Panc1 (cell line): Measurements from ENCODE around the gene KDR. TPM values are rescaled to one million over a fixed set of nuclear protein-coding genes. Genes with fewer than 3 reads are reported as not detected.

Experiments used
- ATAC-seq: fragments of 200-7000 bp; cut with Tn5 transposase; 2 replicates; pipeline ENCODE4 v1.9.1; 2020; ENCODE audit warnings: mild to moderate bottlenecking, moderate library complexity
- BruUV-seq: library from RNA; stranded (reverse); fragments of 400-500 nt; replicated peaks from 2 replicates; lab custom pipeline; 2021; lab: Mats Ljungman, UMichigan
- CTCF ChIA-PET: fragments of 300-600 bp; sonication (Branson Sonifier 250); formaldehyde crosslinking; loops from one replicate; lab custom pipeline; 2022; ENCODE audit warnings: antibody characterized with exemption; lab: Charles Lee
- POLR2A ChIA-PET: fragments of 300-600 bp; sonication (Branson Sonifier 250); formaldehyde crosslinking; loops from one replicate; lab custom pipeline; 2022; ENCODE audit warnings: antibody characterized with exemption; lab: Charles Lee
- DNase-seq: peaks from one replicate; pipeline ENCODE4 v3.0.0-alpha.2; 2010; ENCODE audit warnings: low read depth, low spot score
- H3K27ac ChIP-seq: 2 replicates; pipeline ENCODE4 v1.5.1; 2011; ENCODE audit warnings: mild to moderate bottlenecking, low read length, inconsistent platforms
- H3K27me3 ChIP-seq: fragments of 200-500 bp; sonication (Bioruptor generic); 2 replicates; pipeline ENCODE4 v1.6.0; 2014; ENCODE audit warnings: low read length, inconsistent platforms; ENCODE audit not compliant: control insufficient read depth, insufficient read depth
- H3K36me3 ChIP-seq: fragments of 200-500 bp; sonication (Bioruptor generic); 2 replicates; pipeline ENCODE4 v1.5.1; 2014; ENCODE audit warnings: inconsistent platforms, mild to moderate bottlenecking, low read length, moderate library complexity; ENCODE audit not compliant: control insufficient read depth, insufficient read depth
- H3K4me1 ChIP-seq: 2 replicates; pipeline ENCODE4 v1.5.1; 2011; ENCODE audit warnings: inconsistent platforms, mild to moderate bottlenecking, low read length, moderate library complexity; ENCODE audit not compliant: control insufficient read depth, insufficient read depth
- H3K4me3 ChIP-seq, 2 experiments: 2 replicates each; pipeline ENCODE4 v1.5.1; 2011 to 2012; ENCODE audit warnings: low read depth in 2 of 2, low read length in 2 of 2, mild to moderate bottlenecking in 2 of 2, inconsistent platforms in 1 of 2, moderate library complexity in 1 of 2
- H3K9me3 ChIP-seq: fragments of 200-500 bp; sonication (Bioruptor generic); 2 replicates; pipeline ENCODE4 v1.5.1; 2014; ENCODE audit warnings: low read depth, mild to moderate bottlenecking, inconsistent platforms, low read length, moderate library complexity; ENCODE audit not compliant: control insufficient read depth, insufficient read depth
- CTCF ChIP-seq: fragments of 450-650 bp; IDR thresholded peaks from 2 replicates; pipeline ENCODE4 v1.5.1; 2017; ENCODE audit warnings: mild to moderate bottlenecking
- POLR2AphosphoS5 ChIP-seq: IDR thresholded peaks from 2 replicates; pipeline ENCODE4 v1.6.1; 2012; ENCODE audit warnings: mild to moderate bottlenecking, low read depth, low read length, moderate library complexity
- SIN3A ChIP-seq: IDR thresholded peaks from 2 replicates; pipeline ENCODE4 v1.6.1; 2012; ENCODE audit warnings: low read depth, mild to moderate bottlenecking, low read length, moderate library complexity, borderline replicate concordance; ENCODE audit not compliant: insufficient read depth
- TCF7L2 ChIP-seq: IDR thresholded peaks from 2 replicates; pipeline ENCODE4 v1.6.1; 2011; ENCODE audit warnings: mild to moderate bottlenecking, low read depth, low read length, inconsistent platforms
- in situ Hi-C: cut with HindIII; loops from 2 replicates; pipeline ENCODE4 v1.10.0; 2016; ENCODE audit warnings: low sequenced_read_pairs, low pct_unique_long_range_greater_than_20kb
- intact Hi-C: fragments of 100-400 bp; cut with micrococcal nuclease; formaldehyde crosslinking; loops from one replicate; pipeline ENCODE4 v1.10.0; 2022; ENCODE audit not compliant: unreplicated experiment
- total RNA-seq: library from RNA; stranded (reverse); gene quantifications from one replicate; pipeline ENCODE4 v1.2.1, GENCODE V29; 2021; ENCODE audit not compliant: unreplicated experiment
- TF ChIP-seq, protein P1 (sequence below), 2 experiments: IDR thresholded peaks; 2 replicates each; pipeline ENCODE4 v1.6.1; 2011 to 2012; ENCODE audit warnings: low read depth in 2 of 2, control low read depth in 1 of 2, low read length in 1 of 2, mild to moderate bottlenecking in 1 of 2, moderate library complexity in 1 of 2; ENCODE audit not compliant: insufficient read depth in 1 of 2

KDR gene
- total RNA-seq, 1 experiment from 2014 or later: 0.18 TPM

- no peak for ATAC-seq
- POLR2A ChIA-PET: no interaction called here
- H3K9me3 ChIP-seq: no peaks in the 10 kb centered on the region
- TF ChIP-seq SIN3A (no peak), POLR2AphosphoS5 (no peak), TCF7L2 (no peak), CTCF (no peak)
- TF ChIP-seq, protein P1, sequence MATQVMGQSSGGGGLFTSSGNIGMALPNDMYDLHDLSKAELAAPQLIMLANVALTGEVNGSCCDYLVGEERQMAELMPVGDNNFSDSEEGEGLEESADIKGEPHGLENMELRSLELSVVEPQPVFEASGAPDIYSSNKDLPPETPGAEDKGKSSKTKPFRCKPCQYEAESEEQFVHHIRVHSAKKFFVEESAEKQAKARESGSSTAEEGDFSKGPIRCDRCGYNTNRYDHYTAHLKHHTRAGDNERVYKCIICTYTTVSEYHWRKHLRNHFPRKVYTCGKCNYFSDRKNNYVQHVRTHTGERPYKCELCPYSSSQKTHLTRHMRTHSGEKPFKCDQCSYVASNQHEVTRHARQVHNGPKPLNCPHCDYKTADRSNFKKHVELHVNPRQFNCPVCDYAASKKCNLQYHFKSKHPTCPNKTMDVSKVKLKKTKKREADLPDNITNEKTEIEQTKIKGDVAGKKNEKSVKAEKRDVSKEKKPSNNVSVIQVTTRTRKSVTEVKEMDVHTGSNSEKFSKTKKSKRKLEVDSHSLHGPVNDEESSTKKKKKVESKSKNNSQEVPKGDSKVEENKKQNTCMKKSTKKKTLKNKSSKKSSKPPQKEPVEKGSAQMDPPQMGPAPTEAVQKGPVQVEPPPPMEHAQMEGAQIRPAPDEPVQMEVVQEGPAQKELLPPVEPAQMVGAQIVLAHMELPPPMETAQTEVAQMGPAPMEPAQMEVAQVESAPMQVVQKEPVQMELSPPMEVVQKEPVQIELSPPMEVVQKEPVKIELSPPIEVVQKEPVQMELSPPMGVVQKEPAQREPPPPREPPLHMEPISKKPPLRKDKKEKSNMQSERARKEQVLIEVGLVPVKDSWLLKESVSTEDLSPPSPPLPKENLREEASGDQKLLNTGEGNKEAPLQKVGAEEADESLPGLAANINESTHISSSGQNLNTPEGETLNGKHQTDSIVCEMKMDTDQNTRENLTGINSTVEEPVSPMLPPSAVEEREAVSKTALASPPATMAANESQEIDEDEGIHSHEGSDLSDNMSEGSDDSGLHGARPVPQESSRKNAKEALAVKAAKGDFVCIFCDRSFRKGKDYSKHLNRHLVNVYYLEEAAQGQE (IDR thresholded peaks at IDR 0.05; ENCODE audit: insufficient read depth in 1 of 2, low read depth in 2 of 2, low read length in 1 of 2): no peak
- H3K4me1 ChIP-seq: no peaks in the 10 kb centered on the region
- CTCF ChIA-PET: no interaction called here
- H3K27ac ChIP-seq: no peak overlapping the region
- no peak overlapping the region for H3K4me3 ChIP-seq
- BruUV-seq: no TSS peak
- in situ Hi-C loops (no loop called here), intact Hi-C loops (no loop called here)
- DNase-seq: no peak
- no peaks in the 10 kb centered on the region for H3K36me3 ChIP-seq
- H3K27me3 ChIP-seq: no peaks in the 10 kb centered on the region
These were observed 25.6 kb downstream of the KDR start for GRCh38 chr4:55099816-55100215.

DNA sequence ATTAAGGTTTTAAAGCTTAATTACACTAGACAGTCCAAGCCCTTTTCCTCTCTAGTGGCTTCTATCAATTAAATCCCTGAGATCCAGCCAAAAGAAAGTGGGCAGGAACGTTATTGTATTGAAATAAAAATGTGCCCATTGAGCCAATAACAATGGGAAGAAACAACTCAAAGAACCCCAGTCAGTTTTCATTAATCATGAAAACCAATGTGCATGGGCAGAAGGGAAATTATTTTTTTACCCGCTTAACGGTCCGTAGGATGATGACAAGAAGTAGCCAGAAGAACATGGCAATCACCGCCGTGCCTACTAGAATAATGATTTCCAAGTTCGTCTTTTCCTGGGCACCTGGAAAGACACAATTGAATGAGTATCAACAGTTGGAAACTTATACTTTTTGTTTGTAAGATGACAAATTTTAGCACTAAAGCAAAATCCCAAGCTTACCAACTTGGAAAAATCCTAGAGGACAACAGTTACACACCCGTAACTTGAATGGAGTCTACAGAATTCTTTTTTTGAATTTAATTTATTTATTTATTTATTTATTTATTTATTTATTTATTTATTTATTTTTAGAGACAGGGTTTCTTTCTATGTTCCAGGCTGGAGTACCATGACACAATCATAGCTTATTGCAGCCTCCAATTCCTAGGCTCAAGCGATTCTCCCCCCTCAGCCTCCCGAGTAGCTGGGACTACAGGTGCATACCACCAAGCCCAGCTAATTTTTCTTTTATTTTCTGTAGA lies 26.8 kb downstream of the KDR start:
- intact Hi-C loops: no loop called here
- no peak overlapping the region for H3K4me3 ChIP-seq
- BruUV-seq: no TSS peak
- TF ChIP-seq, protein P1 (IDR thresholded peaks at IDR 0.05; ENCODE audit: insufficient read depth in 1 of 2, low read depth in 2 of 2, low read length in 1 of 2): no peak
- TF ChIP-seq TCF7L2 (no peak), SIN3A (no peak), POLR2AphosphoS5 (no peak), CTCF (no peak)
- in situ Hi-C loops: no loop called here
- H3K4me1 ChIP-seq: no peaks in the 10 kb centered on the region
- POLR2A ChIA-PET: no interaction called here
- DNase-seq (no peak), ATAC-seq (no peak)
- no peaks in the 10 kb centered on the region for H3K27me3 ChIP-seq
- no peaks in the 10 kb centered on the region for H3K9me3 ChIP-seq
- no peak overlapping the region for H3K27ac ChIP-seq
- CTCF ChIA-PET: no interaction called here
- no peaks in the 10 kb centered on the region for H3K36me3 ChIP-seq
